ENCODE results near the gene VAV3. TPM values are rescaled to one million over a fixed set of nuclear protein-coding genes. Genes with fewer than 3 reads are reported as not detected.
"Not testable (repeated sequence)": the region's sequence is repeated elsewhere in the genome, so short reads cannot be mapped to it uniquely, and the experiment has no call there.

VAV3 gene
- polyA plus RNA-seq, 10 donors = 2.5 to 8.9 (median 5.3) TPM

DNA sequence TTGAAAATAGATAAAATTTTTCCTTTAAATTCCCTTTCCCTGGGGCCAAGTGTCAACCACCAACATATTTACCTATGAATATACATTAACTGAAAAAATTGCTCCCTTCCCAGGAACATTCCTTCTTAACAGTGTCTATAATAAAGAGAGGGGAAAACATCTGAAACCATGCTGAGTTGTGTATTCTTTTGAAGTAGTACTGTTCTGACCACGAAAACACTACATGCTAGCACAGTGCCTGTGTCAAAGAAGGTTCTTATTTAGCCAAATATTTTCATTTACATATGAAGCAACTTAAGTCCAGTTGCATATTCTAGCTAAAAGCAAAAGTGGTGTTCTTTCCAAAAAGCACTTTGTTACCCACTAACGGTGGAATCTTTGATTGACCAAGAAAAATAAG lies 311.2 kb downstream of the VAV3 start:
- DNase-seq = no peak

DNA sequence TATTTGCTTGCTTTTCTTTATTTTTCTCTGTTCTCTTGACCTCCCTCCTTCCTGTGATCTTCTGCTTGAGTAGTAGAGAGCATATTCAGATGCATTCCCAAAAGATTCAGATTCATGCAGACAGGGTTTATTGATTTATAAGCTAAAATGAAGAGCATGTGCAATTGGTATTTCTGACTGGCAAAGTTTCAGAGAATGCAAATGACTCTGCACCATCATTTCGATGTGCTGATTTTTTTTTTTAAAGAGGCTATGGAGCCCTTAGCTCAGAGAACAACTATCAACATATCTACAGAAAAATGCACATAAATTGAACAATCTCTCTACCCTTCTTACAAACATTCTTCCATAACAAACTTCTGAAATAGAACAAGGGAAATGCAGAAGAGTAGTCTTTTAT lies 312.0 kb downstream of the VAV3 start:
- peak in 1 of 3 donors; percentile 19 for DNase-seq

DNA sequence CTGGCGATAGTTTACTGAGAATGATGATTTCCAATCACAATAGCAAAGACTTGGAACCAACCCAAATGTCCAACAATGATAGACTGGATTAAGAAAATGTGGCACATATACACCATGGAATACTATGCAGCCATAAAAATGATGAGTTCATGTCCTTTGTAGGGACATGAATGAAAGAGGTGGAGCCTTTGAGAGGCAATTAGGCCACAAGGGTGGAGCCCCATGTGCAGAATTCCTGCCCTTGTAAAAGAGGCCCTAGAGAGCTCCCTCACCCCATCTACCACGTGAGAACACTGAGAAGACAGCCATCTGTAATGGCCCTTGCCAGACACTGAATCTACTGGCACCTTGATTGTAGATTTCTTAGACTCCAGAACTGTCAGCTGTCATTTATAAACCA lies 314.2 kb downstream of the VAV3 start:
- DNase-seq = not testable (repeated sequence)

DNA sequence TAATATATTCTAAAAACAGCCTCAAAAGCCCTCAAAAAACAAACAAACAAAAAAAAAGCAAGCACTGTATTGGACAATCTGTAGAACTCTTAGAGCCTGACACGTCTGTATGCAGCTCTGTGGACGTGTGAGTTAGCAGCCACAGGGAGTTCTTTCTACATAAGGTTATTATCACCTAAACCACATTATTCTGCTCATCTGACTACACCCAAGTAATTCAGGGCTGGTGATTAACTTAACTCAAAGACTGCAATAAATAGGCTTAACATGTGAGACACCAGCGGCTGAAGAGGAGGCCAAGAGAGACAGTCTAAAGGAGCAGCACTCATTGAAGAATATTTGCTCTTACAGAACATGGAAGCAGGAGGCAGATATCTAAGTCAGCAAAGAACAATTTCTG lies 316.0 kb downstream of the VAV3 start:
- DNase-seq = no peak

DNA sequence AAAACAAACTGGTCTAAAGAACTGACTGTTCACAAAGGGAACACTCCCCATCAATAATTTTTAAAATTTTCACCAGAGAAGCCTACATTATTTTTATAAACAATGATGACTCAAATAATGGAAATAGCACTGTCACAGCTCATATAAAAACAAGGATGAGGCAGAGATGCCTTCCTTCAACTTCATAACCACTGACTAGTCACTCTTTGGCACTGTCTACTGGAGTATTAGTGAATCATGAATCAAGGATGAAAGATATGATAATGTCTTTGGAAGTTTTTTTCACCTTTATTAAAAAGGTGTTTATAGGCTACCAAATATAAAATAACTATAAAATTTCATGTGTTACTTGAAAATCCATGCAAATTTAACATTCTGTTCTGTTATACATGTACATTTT lies 316.9 kb downstream of the VAV3 start:
- DNase-seq = peak in 1 of 3 donors; percentile 77

DNA sequence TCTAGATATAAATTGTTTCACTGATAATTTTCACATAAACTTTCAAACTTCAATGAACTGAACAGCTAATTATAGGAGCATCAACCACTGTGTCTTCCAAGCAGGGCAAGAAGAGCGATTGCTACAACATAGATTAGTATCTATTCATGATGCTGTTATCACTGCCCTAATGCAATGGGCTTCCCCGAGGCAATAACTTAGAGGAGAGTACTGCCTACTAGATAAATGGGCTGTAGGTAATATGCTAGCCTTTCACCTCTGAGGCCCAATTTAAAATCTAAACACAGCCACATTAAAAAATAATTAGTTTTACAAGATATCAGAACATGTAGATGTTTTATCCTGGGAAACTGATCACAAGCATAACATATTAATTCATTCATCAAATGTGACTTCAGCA lies 318.0 kb downstream of the VAV3 start:
- DNase-seq = no peak

DNA sequence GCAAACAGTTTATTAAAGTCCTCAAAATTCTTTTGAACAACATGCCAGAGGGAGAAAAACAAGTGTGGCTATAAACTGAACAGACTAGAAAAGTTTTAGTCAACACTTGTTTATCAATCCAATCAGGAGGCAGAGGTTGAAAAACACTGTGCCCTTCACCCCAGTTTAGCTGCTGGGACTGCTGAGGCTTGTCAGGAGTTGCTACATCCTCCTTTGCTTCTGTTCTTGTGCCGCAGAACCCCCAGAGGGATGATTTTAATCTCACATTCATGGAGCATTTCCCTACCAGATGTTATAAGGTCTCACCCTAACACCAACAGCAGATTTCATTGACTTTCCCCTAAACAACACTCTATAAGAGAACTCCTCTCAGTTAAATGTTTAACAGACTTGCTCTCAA lies 321.2 kb downstream of the VAV3 start:
- DNase-seq = no peak

DNA sequence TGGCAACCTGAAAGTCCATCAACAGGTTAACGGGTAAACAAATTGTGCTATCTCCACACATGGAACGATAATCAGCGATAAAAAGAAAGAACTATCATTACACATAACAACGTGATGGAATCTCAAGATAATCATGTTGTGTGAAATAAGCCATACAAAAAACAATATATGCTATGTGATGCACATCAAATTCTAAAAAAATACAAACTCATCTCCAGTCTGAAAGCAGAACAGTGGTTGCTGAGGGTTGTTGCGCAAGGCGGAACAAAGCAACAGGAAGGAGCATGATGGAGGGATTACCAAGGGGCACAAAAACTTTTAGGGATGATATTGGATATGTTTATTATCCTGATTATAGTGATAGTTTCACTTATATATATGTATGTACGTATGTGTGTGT lies 324.8 kb downstream of the VAV3 start:
- DNase-seq = no peak

DNA sequence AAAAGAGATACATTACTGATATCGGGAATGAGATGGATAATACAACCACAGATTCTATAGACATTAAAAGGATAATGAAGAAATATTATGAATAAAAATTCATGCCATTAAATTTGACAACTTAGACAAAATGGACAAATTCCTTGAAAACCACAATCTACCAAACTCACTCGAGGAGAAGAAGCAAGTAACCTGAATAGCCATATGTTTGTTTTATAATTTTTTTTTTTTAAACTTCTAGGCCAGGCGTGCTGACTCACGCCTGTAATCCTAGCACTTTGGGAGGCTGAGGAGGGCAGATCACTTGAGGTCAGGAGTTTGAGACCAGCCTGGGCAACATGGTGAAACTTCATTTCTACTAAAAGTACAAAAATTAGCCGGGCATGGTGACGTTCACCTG lies 327.9 kb downstream of the VAV3 start:
- no peak for DNase-seq

DNA sequence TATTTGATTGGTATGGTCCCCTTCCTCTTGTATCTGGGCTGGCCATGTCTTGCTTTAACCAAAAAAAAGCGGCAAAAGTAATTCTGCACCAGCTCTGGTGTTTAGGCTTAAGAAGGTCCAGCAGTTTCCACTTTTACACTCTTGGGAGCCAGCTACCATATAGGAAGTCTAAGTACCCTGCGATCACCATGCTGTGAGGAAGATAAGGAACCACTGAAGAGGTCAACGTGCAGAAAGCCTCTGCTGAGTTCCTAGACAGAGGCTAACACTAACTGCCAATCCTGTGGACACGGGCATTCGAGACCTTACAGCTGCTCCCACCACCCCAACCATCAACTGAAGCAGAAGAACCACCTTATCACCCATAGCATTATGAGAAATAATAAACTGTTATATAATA lies 331.4 kb downstream of the VAV3 start:
- DNase-seq = no peak

DNA sequence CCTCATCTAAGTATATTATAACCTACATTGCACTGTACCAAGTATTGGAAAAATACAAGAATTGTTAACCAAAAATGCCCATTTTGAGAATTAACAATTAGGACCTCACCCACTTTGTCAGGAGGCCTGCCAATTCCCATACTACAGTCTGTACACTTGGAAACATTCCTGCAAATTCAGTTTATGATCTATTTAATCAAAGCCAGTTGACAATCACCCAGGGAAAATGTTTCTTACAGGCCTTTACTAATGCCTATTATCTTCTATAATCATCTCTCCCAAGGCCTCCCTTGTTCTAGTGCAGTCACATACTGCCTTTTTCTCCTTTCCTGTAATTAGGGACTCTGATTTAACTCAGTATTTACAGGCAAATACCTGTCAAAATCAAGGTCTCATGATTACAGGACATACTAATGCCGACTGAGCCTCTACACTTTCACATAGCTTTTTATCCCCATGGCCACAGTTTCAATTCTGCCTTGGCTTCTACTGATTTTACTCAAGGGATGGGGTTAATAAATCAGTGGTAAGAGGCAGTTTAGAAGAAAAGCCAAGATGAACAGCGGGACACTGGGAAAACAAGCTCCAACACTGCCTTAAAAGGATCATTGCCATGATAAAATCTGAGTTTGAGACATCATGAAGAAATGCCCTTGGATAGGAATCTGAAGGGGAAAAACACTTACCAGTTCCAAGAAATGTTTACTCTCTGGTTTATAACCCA lies 338.7 kb downstream of the VAV3 start:
- DNase-seq = peak in 2 of 3 donors; percentile 7 to 11

DNA sequence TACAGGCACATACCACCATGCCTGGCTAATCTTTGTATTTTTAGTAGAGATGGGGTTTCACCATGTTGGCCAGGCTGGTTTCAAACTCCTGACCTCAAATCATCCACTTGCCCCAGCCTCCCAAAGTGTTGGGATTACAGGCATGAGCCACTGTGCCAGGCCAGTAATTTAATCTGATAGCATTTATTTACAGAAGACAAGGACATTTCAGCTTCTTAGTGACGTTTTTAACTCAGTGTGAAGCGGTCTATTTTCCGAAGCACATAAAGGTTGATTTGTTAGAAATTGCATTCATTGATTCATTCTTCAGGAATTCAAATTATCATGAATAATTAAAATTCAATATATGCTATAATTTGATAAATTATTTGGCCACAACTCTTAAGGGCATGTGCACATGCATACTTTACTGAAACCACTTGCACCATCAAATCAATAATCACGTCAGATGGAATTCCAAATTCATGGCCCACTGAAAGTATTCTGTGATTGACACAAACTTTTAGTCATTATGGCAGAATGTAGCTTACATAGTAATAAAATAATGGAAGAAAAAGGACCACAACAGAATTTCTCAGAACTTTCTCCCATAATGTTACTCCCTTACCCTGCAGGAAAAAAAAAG lies 339.5 kb downstream of the VAV3 start:
- DNase-seq = no peak

DNA sequence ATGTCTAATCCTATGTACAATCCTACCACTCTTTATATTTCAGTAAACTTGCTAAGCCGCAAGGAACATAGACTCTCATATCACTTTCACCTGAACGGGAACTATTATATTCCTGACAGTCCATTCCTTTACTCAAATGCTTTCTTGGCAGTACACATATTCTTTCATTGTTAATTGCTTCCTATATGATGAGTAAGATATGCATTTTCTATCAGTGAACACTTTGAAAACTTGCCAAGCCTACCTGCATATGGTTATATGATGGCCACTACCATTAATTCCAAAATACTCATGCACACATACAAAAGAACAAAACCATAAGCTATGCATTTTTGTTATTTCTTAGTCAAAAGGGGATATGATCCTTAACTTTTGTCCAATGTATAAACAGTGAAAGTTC lies 341.5 kb downstream of the VAV3 start:
- no peak for DNase-seq

DNA sequence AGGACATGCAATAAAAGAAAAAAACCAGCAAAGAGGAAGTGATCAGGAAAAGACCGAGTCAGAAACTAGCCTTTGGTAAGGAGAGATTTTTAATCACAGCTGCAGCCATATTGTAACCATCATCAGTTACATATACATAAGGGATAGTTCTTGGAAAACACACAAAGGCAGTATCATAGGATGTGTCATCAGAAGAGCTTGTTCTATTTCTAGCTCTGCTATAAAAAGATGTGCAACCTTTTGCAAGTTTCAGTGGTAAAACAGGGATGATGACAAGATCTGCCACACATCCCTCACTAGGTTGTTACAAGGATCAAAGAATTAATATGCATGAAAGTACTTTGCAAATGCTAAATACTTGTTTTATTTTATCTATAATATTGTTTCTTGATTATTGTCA lies 342.0 kb downstream of the VAV3 start:
- DNase-seq = peak in 2 of 3 donors; percentile 37 to 41

DNA sequence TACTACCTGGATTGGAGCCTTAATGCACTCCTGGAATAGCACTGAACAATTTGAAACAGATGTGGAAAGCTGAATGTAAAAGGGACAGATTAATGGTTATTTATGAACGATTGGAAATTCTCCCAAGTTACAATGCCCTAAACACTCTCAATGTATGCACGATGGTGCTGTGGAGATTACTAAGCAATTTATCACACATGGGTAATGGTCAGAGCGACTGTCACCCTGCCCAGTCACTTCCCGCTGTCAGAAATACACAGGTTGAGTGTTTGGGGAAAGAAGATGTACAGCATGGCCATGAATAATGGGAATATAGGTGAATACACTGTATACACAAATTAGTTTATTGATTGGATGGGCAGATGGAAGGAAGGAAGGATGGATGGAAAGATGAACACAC lies 342.4 kb downstream of the VAV3 start:
- DNase-seq = peak in 1 of 3 donors; percentile 28

DNA sequence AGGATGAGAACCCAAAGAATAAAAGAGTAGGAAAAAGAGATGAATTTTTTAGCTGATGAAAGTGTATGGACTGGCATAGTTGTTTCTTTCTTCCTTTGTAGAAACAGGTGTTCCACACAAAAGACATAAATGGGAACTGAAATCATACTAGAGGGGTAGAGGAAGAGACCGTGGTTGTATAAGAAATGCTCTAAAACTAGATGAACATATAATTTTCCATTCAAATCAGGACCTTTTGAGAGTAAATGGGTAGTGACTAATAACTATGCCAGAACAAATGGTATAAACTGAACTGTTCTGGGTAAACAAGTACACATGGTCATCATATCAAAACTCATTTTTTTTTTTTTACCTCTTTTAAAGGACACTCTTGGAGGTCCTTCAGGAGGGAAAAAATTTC lies 344.2 kb downstream of the VAV3 start:
- no peak for DNase-seq

DNA sequence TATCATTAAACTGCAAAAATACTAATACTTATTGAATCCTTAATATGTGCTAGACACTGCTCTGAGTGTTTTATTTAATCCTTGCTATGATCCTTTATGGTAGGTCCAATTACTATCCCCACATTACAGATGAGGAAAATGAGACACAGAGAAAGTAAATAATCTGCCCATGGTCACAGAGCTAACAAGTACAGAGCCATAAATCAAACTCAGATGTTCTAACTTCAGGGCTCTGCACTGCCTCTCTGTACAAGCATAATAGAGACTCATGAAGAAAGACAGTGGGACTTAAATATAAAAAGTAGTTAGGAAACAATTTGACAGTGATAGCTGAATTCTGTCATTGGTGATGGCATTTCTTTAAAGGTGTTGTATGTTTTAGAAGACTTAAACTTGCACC lies 346.4 kb downstream of the VAV3 start:
- no peak for DNase-seq

DNA sequence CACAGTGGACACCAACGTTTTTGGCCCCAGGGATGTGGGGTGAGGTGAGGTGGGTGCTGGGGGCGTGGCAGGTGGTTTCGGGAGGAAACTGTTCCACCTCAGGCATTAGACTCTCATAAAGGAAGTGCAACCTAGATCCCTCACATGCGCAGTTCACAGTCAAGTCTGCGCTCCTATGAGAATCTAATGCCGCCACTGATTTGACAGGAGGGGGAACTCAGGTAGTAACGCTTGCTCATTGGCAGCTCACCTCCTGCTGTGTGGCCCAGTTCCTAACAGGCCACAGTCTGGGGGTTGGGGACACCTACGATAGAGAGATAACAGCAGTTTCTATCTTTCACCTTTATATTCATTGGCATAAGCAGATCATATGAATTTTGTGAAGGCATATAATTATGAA lies 347.1 kb downstream of the VAV3 start:
- DNase-seq = no peak

DNA sequence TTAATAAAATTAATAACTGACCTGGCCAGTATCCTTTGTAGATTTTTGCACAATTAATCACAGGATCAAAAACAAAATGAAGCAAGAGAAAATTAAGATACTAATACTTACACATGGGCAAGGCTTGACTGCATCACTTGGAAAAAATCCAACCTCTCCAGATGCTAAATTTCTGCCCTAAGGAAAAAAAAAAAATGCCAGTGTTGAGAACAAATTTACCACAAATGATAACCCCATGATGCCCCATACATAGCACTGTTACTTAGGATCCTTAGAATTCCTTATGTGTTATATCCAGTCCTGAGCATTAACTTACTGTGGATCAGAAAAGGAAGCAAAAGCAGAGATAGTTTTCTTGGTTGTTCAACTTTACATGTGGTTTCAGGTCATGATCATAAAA lies 347.5 kb downstream of the VAV3 start:
- DNase-seq = no peak

DNA sequence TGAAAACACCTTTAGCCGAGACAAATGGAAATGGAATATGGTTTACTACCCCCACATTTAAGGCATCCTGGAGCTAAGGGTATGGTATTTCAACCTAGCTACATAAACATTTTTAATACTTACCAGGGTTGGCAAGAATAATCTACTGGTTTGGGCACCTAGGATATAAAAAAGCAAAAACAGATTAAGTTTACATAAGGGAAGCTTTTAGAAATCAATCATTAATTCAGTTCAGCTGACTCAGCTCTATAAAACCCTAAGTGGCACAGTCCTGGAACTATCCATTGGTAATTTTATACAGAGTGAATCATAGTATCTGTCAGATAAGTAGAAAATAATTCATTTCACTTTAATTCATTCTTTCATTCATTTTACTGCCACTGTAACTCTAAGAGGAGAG lies 355.2 kb downstream of the VAV3 start:
- DNase-seq = no peak

DNA sequence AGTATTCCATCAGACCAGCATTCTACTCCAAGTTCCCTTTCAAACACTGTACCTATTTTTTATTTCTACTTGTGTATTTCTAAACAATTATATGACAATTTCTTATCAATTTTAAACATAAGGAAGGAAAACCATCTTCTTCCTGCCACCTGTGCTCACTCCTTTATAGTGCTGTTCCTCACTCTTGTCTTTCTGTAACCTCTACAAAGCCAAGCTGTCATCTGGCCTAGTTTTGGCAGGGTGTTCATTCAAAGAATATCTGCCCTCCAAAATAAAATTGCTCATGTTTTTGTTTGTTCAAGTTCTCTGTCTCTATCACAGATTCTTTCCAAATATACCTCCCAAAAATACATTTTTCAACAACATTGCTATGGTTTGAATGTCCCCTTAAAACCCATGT lies 360.2 kb downstream of the VAV3 start:
- no peak for DNase-seq

DNA sequence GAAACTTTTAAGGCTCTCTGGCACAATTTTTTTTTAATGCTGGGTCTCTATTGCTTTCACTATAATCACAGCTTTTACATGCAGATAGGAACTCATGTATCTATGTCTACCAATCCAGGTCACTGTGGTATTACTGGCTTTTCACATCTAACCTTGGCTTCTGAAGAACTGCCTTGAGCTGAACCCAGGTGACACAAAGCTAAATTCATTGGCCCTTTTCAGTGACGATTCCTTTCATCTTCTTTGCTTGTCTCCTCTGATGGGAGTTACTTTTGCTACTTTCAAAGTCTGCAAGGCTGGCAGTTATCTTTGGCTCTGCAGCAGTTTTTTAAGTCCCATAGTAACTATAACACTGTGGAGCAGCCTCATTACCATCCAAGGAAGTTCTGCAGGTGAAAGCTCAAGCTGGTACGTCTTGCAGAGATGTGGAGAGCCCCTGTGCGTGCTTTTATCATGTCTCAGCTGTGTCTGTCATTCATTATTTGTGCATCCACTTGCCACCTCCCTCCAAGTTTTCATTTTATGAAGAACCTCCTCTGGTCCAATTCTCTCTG lies 364.3 kb downstream of the VAV3 start:
- DNase-seq = no peak

DNA sequence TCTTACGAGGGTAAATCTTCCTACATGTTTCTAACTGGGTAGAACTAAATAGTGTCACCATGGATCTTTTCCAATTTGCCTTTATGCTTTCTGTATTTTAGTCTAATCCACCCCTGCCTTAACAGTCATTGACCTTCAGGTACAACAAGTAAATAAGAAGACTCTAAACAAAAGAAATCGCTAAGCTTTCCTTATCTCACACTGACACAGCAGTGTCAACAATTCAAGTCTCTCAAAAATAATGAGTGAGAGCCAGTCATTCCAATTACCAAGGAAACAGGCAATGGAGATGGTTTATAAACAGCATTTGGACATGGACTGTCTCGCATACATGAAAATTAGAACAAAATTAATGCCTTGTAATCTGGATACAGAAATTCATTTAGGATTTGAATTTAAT lies 365.8 kb downstream of the VAV3 start:
- DNase-seq = no peak

DNA sequence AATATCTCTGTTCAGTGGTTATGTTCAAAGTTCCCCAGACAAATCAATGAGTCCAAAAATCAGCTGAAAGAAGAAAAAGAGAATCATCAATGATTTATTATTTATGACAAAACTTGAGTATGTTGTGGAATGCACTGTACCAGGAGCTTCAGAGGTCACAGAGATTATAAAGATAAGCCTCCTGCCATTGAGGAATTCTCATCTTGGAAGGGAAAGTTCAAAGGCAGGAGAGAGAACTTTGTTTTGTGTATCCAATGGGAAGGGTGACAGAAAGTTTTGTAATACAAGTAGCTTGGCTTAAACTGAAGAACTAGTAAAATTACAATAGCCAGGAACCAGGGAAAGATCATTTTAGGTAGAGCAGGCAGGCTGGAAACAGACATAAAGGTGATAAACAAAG lies 367.7 kb downstream of the VAV3 start:
- DNase-seq = no peak

Data from muscle of back (tissue), 11 donors.